Hypothalamus (tissue), 51 donors: Measurements from ENCODE around the gene MPHOSPH8.

Experiments
- DNase-seq, 51 donors: peaks; one replicate each; lab custom pipeline; 2025; lab: John Stamatoyannopoulos, UW

MPHOSPH8 gene, protein sequence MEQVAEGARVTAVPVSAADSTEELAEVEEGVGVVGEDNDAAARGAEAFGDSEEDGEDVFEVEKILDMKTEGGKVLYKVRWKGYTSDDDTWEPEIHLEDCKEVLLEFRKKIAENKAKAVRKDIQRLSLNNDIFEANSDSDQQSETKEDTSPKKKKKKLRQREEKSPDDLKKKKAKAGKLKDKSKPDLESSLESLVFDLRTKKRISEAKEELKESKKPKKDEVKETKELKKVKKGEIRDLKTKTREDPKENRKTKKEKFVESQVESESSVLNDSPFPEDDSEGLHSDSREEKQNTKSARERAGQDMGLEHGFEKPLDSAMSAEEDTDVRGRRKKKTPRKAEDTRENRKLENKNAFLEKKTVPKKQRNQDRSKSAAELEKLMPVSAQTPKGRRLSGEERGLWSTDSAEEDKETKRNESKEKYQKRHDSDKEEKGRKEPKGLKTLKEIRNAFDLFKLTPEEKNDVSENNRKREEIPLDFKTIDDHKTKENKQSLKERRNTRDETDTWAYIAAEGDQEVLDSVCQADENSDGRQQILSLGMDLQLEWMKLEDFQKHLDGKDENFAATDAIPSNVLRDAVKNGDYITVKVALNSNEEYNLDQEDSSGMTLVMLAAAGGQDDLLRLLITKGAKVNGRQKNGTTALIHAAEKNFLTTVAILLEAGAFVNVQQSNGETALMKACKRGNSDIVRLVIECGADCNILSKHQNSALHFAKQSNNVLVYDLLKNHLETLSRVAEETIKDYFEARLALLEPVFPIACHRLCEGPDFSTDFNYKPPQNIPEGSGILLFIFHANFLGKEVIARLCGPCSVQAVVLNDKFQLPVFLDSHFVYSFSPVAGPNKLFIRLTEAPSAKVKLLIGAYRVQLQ

DNA sequence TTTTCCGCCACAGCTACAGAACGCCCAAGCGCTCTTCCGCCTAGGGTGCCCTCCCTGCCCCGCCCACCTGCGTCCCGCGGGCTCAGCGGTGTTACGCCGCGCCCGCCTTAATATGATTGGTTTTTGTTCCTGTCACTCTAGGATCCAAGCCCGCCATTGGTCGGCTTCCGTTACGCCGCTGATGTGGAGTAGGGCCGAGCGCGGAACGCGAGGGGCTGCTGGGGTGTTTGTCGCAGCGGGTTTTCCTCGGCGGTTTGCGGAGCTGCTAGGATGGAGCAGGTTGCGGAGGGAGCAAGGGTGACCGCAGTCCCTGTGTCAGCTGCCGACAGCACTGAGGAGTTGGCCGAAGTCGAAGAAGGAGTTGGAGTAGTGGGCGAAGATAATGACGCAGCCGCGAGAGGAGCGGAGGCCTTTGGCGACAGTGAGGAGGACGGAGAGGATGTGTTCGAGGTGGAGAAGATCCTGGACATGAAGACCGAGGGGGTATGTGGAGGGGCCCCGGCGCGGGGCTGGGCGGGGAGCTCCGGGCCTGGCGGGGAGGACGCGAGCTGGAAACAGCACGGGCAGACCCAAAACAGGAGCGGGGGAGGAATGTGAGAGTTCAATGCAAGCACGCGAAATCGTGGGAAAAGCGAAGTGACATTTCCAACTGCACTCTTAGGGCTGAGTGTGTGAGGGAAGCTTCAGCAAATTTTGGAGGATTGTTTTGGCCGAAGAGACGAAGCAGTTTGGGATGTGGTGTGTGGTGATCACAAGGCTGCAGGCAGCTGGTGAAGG is at the start of gene MPHOSPH8:
MPHOSPH8 (plus strand) TSS at position 181 of the 777 bp plus-strand sequence; CDS start at position 271, 90 bp downstream.
- peak; percentile 57 to 96 (median 89) for DNase-seq

DNA sequence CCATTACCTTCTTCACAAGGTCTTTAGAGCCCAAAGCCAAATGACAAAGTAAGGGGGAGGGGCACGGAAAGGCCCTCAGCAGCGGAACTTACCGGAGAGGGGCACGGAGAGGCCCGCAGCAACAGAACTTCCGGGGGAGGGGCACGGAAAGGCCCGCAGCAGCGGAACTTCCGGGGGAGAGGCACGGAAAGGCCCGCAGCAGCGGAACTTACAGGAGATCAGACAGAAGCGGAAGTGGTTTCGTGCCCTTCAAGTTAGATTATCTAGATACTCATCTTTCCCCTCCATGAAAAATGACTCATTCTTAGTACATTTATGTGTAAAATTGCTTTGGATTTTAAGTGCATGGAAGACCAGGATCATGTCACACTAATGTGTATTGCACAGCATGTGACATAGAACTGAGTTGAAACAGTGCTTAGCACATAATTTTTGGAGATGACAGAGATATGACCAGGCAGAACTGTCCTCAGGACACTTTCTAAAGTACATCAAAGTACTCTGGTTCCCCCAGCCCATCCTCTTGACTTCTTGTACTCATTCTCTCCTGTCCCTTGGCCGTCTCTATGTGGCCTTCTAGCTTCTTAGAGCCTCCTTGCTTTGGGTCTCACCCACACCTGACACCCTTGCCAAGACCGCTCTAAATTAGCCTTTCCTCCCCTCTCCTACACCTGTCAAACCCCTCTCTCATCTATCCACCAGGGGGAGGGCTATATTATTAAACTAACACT is 46.4 kb upstream of the MPHOSPH8 start:
- DNase-seq = no peak

DNA sequence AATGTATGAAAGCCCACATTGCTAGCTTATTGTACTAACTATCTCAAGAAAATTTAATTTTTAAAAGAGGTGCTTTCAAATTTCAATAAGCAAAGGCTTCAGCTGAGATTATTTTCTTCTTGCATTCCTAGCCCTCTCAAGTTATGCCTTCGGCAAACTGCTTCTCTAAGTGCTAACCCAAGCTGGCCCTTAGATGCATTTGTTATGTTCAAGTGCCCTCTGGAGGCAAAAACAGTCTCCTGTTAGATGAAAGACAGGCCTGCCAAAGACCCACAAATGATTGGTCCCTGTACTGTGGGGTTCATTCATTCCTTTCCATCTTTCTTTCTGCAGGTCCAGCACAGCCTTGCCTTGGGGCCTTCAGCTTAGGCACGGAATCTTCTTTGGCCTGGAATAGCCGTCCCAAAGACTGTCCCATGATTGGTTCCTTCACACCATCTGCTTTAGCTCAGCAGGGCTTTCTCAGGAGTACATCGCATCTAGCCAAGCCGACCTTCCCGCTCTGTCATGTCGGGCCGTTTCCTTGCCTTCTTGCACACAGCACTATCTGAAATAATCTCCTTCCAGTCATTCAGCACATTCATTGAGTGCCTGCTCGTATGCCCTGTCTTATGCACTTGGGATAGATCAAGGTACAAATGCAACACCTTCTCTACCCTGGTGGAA is 45.7 kb upstream of the MPHOSPH8 start:
- peak in 11 of 51 donors; percentile 1 to 21 (median 8) for DNase-seq

DNA sequence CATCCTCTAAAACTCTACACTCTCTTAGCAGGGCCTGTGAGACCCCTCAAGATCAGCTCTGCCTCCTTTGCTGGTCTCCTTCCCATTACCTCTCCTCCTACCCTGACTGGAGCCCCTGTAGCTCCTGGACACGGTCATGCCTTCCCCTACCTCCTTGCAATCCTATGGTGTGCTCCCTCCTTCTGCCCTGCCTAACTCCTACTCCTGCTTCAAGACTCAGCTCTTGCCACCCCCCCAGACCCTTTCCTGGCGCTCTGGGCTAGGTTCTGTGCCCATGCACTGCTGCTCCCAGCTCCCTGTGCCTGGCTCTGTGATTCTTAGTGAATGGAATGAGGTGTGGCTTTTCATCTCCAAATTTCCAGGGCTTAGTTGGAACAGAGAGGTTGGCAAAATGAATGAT is 44.1 kb upstream of the MPHOSPH8 start:
- DNase-seq = no peak

DNA sequence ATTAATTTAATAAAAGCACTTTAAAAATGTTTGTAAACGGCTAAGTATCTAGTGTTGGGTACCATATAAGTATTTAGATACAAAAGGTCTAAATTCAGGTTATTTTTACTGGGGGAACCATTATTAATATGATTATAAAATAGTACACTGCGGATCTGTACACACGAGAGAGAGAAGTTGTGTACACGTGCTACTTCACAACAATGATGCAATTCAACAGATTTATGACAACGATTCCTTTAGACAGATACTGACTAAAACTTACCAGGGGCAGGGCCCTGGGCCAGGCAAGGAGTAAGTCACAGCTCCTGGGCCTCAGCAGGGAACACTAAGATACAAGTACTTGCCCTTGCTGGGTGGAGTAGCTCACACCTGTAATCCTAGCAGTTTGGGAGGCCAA is 43.0 kb upstream of the MPHOSPH8 start:
- DNase-seq = no peak

DNA sequence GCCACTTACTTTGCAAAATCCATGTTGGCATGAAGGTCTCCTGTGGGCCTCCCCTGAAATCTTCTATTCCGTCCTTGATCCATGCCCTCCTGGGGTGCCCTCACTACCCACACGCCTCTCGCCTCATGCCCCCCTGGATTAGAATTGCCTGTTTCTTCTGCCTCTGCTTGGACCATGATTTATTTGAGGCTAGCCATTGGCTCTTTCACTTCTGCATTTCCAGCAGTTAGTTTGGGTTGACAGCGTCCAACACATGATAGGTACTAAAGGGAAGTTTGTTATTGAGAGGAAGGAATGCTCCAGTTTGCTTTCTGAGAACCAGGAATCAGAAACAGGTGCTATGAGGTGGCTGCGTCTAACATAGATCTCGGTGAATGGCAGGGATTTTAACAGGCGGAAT is 41.6 kb upstream of the MPHOSPH8 start:
- no peak for DNase-seq

DNA sequence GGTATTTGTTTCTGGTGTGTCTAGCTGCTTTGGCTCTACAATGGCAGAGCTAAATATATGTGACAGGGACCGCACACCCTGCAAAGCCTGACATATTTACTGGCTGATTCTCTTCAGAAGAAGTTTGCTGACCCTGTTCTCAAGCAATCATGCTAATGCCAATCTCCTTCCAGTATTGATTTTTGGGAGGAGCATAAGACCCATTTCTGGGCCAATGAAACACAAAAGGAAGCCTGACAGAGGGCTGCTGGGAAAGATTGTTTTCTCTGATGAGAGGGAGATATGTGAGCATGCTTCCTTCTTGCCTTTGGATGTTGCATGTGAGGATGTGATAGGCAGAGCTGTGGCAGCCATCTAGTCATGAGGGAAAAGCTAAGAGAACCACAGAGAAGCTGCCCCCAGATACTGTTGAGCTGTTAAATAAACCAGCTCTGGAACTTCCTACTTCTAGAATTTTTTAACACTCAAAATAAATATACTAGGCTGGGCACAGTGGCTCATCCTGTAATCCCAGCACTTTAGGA is 40.7 kb upstream of the MPHOSPH8 start:
- DNase-seq = no peak

DNA sequence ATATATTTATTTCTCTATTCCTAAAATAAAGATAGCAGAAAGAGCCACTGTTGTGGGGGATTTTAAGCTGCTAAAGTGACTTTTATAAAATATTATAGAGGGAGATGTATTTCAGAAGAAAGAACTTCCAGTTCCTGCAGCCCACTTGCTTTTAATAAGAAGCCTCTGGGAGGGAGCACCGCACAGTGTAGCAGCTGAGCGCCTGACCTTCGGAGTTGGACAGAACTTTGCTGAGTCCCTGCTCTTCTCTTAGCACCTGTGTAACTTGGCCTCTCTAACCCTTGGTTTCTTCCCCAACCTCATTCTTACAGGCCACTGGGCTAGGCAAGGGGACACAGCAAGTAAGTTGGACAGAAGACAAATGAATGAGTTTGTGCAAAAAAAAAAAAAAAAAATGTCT is 37.4 kb upstream of the MPHOSPH8 start:
- no peak for DNase-seq

DNA sequence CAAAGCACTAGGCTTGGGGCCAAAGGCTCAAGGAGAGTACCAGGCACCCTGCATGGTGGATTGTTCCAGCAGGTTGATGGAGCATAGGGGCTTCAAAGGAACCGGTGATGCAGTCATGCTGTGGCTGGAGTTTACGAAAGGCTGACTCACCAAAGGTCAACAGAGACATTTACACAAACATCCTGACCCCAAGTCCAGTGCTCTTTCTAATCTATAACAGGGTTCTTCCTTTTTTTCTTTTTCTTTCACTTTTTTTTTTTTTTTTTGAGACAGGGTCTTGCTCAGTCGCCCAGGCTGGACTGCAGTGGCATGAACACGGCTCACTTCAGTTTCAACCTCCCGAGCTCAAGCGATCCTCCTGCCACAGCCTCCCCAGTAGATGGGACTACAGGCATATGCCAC is 36.5 kb upstream of the MPHOSPH8 start:
- DNase-seq = no peak

DNA sequence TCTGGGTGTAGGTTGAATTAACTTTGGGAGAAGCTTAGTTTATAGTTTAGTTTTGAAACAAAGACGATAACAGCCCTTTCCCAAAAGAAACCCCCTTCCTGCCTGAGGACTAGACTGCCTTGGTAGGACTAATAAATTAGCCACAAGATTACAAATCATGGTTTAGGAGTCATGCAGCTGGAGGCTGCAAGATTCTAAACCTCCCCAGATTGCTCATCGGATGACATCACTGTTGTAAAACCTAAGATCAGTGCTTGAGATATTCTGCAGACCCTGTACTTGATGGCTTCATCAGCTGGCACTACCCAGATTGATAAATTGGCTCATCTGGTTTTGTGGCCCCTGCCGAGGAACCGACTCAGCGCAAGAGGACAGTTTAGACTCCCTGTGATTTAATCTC is 35.9 kb upstream of the MPHOSPH8 start:
- DNase-seq = no peak

DNA sequence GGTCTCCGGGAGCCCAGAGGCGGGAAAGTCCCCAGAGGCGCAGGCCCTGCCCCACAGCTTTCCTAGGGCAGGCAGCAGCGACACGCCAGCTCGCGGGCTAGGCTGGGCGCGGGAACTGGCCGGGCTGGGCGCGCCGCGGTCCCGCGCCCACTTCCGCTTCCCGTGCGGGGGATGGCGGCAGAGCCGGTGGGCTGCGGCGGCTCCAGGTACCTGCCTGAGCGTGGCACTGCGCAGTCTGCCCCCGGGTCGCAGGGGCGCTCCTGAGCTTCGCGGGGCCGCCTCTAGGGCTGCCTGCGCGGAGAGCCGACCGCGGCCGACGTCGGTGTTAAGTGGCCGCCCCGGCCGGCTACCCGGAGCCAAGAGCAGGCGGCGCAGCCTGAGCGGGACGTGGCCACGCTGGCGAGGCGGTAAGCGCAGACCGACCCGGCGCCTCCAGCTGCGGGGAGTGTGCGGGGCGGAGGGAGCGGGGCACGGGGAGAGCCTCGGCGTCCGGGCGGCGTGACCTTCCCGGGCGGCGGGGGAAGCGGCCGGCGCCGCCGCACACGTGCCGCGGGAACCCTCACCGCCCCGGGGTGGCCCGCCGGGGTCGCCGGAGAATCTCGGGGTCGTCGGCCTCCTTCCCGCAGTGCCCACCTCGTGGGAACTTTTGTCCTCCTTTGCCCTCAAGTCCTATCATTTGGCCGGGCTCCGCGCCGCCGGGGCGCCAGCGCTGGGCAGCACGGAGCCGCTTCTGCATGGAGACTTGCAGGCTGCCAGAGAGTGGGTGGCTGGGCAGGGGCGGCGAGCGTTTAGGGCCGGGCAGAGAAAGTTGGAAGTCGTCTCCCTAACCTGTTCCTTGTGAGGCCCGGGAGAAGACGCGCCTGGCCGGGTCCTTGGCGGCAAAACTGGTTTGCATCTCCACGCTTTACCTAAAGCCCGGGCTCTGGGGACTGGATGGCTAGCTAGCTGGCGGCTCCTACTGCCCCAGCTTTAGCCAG is 31.4 kb upstream of the MPHOSPH8 start:
- peak in 1 of 51 donors; percentile 1 for DNase-seq

DNA sequence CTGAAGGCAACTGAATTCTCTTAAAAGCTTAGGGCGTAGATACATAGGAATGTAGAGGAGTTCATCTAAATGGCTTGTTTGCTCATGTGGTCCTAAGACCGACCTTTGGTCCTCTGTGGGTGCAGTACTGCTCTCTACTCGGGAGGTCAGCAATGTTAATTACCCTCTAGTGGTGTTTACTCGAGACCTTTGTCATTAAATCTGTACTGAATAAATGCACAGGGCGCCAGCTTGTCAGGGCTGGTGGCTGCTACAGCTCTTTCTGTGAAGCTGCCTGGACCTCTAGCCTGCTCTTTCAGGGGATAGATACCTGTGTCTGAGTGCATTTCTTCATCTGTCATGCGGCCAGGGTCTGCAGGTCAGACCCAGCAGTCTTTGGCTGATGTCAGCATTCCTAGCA is 29.2 kb upstream of the MPHOSPH8 start:
- DNase-seq = no peak

DNA sequence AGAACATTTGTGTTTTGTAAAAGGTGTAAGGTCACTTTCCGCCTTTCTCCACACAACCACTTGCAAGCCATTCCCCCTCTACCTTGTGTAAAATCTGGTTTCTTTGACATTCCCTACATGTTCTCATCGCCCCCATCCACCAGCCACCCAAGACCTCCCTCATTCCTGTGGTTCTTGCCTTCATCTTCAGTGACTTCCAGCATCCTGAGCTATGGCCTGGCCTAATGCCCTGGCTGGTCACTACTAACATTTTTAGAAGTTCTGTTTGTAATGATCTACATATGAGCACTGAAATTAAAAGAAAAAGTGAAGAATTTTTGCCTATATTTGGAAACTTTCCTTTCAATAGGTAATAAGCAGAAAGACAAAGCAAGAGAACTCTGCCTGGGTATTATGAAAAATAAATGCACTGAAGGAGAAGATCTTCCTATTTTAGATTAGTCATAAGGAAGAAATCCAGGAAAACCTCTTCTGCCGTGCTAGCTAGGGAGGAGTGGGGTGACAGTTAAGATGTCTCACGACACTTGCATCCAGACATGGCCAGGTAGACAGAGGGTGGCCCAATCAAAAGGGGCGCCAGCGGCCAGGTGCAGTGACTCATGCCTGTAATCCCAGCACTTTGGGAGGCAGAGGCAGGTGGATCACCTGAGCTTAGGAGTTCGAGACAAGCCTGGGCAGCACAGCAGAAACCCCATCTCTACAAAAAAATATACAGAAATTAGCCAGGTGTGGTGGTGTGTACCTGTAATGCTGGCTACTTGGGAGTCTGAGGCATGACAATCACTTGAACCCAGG is 28.1 kb upstream of the MPHOSPH8 start:
- DNase-seq = no peak

DNA sequence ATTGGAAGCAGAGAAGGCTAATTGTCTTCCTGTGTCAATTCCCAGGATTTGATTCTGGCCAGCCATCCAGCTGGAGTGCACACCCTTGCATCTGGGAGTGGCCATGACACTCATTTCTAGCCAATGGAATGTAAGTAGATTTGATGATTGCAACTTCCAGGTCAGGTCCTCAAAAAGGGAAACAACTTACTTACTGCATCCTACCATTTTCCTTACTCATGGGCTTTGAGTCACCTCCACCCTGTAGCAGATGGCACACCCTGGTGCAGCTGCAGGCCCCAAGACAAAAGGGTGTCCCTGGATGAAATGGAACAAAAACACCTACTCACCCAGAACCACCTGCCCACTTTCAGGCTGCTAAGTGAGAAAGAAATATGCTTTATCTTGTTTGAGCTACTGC is 27.3 kb upstream of the MPHOSPH8 start:
- peak in 1 of 51 donors; percentile 9 for DNase-seq

DNA sequence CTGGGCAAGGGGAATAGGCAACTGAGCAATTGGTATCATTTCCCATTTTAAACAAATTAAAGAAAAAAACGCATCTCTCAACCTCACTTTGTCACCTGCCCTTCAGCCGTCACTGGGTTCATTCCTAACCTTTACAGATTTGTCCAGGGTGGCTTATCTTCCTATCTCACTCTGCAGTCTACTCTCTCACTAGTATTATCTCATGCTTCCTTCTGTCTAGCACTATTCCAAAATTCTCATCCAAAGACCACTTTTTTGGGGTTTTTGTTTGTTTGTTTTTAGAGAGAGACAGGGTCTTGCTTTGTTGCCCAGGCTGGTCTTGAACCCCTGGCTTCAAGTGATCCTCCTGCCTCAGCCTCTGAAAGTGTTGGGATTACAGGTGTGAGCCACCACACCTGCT is 26.7 kb upstream of the MPHOSPH8 start:
- no peak for DNase-seq

DNA sequence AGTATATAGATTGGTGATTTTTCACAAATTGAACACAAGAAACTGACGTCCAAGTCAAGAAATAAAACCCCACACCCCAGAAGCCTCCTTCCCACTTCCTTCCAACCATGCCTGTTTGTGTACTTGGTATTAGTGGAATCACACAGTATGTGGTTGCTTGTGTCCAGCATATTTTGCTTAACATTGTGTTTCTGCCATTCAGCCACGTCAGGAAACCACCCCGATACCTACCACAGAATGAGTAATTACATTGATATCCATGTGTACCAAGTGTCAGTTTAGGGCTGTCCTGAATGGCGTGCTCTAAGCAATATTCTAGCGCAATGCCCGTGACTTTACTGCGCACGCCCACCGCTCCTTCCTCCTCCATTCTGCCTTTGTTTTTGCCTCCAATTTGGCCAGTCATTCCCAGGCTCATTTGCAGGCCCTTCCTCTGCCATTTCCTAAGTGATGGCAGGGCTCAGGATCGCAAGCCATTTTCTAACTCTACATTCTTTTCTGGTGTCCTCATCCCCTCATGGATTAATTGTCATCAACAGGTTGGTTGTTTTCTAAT is 25.9 kb upstream of the MPHOSPH8 start:
- DNase-seq = no peak

DNA sequence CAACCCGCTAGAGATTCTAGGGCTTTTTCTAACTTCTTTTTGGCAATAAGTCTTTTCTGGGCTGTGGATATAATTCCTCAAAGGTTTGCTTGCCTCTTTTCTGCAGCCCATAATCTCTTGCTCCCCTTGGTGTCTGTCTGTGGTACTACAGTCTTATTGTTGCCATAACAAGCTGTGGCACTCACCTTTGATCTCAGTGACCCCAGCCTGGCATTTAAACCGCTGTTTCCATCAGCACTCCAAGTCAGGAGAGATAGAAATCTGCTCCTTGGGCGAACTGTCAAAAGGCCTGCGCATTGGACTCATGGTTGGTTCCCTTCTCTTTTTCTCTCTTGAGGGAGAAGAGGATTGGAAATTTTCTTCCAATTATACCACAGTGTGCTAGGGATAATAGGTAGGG is 14.5 kb upstream of the MPHOSPH8 start:
- no peak for DNase-seq
